H9 (cell line): ENCODE data around the gene SLC30A3. TPM values are rescaled to one million over a fixed set of nuclear protein-coding genes. Genes with fewer than 3 reads are reported as not detected.

ENCODE experiments used
- DNase-seq: peaks from one replicate; pipeline ENCODE4 v3.0.0-alpha.2; 2017
- H2AFZ ChIP-seq: one replicate; pipeline ENCODE4 v1.6.1; 2013; ENCODE audit warnings: mild to moderate bottlenecking, low read length, control low read depth, moderate library complexity
- H2AK5ac ChIP-seq: 2 replicates; pipeline ENCODE4 v1.6.1; 2013; ENCODE audit warnings: low read length, control low read depth, mixed read lengths; ENCODE audit not compliant: insufficient read length
- H2BK120ac ChIP-seq: one replicate; pipeline ENCODE4 v1.6.1; 2013; ENCODE audit warnings: low read depth, mild to moderate bottlenecking, low read length, control low read depth, inconsistent platforms; ENCODE audit not compliant: poor library complexity, severe bottlenecking
- H2BK12ac ChIP-seq: 2 replicates; pipeline ENCODE4 v1.6.1; 2013; ENCODE audit warnings: low read length, control low read depth, mixed read lengths, low read depth; ENCODE audit not compliant: insufficient read length
- H2BK15ac ChIP-seq: 2 replicates; pipeline ENCODE4 v1.6.1; 2013; ENCODE audit warnings: low read depth, low read length, control low read depth
- H2BK20ac ChIP-seq: one replicate; pipeline ENCODE4 v1.6.1; 2013; ENCODE audit warnings: low read depth, mild to moderate bottlenecking, low read length, control low read depth, inconsistent platforms; ENCODE audit not compliant: poor library complexity, severe bottlenecking
- H2BK5ac ChIP-seq: 2 replicates; pipeline ENCODE4 v1.6.1; 2013; ENCODE audit warnings: low read length, control low read depth, mixed read lengths; ENCODE audit not compliant: insufficient read length
- H3K14ac ChIP-seq: 2 replicates; pipeline ENCODE4 v1.6.1; 2013; ENCODE audit warnings: low read length, control low read depth; ENCODE audit not compliant: insufficient read depth
- H3K18ac ChIP-seq: 2 replicates; pipeline ENCODE4 v1.6.1; 2013; ENCODE audit warnings: low read depth, mild to moderate bottlenecking, mixed read lengths, low read length, control low read depth; ENCODE audit not compliant: insufficient read length
- H3K23ac ChIP-seq: 2 replicates; pipeline ENCODE4 v1.6.1; 2013; ENCODE audit warnings: low read length, control low read depth, mixed read lengths, low read depth; ENCODE audit not compliant: insufficient read length
- H3K23me2 ChIP-seq: 2 replicates; pipeline ENCODE4 v1.6.1; 2013; ENCODE audit warnings: low read depth, mild to moderate bottlenecking, mixed read lengths, low read length, control low read depth; ENCODE audit not compliant: insufficient read length, poor library complexity, severe bottlenecking
- H3K27ac ChIP-seq: 2 replicates; pipeline ENCODE4 v1.5.1; 2013; ENCODE audit warnings: low read length, control low read depth, mixed read lengths, low read depth; ENCODE audit not compliant: insufficient read length
- H3K27me3 ChIP-seq: 2 replicates; pipeline ENCODE4 v1.6.1; 2013; ENCODE audit warnings: low read length, control low read depth, inconsistent platforms; ENCODE audit not compliant: insufficient read depth
- H3K4ac ChIP-seq: 2 replicates; pipeline ENCODE4 v1.6.1; 2013; ENCODE audit warnings: low read depth, mild to moderate bottlenecking, control low read depth, inconsistent platforms, low read length, moderate library complexity
- H3K4me1 ChIP-seq: 2 replicates; pipeline ENCODE4 v1.6.1; 2013; ENCODE audit warnings: low read length, control low read depth, inconsistent platforms; ENCODE audit not compliant: insufficient read depth
- H3K4me2 ChIP-seq: 2 replicates; pipeline ENCODE4 v1.6.1; 2013; ENCODE audit warnings: low read length, control low read depth, mixed read lengths; ENCODE audit not compliant: insufficient read length, insufficient read depth
- H3K56ac ChIP-seq: 2 replicates; pipeline ENCODE4 v1.6.1; 2013; ENCODE audit warnings: low read depth, mild to moderate bottlenecking, mixed read lengths, low read length, control low read depth; ENCODE audit not compliant: insufficient read length
- H3K79me1 ChIP-seq: 2 replicates; pipeline ENCODE4 v1.6.1; 2013; ENCODE audit warnings: low read depth, mild to moderate bottlenecking, moderate library complexity, low read length, control low read depth, inconsistent platforms; ENCODE audit not compliant: insufficient read depth, poor library complexity, severe bottlenecking
- H3K79me2 ChIP-seq: 2 replicates; pipeline ENCODE4 v1.6.1; 2013; ENCODE audit warnings: low read length, control low read depth, inconsistent platforms; ENCODE audit not compliant: insufficient read depth
- H3K9ac ChIP-seq: 2 replicates; pipeline ENCODE4 v1.6.1; 2013; ENCODE audit warnings: low read length, control low read depth, mixed read lengths; ENCODE audit not compliant: insufficient read length; ENCODE audit errors: extremely low read depth
- H3K9me3 ChIP-seq: one replicate; pipeline ENCODE4 v1.6.1; 2013; ENCODE audit warnings: low read depth, low read length, inconsistent platforms; ENCODE audit not compliant: control insufficient read depth
- H3T11ph ChIP-seq: one replicate; pipeline ENCODE4 v1.6.1; 2013; ENCODE audit warnings: mild to moderate bottlenecking, low read length, control low read depth, inconsistent platforms
- H4K20me1 ChIP-seq: one replicate; pipeline ENCODE4 v1.6.1; 2013; ENCODE audit not compliant: control insufficient read depth, insufficient read length, insufficient read depth
- H4K5ac ChIP-seq: 2 replicates; pipeline ENCODE4 v1.6.1; 2013; ENCODE audit warnings: low read depth, mild to moderate bottlenecking, mixed read lengths, low read length, control low read depth; ENCODE audit not compliant: insufficient read length
- H4K8ac ChIP-seq: replicated peaks from 2 replicates; pipeline ENCODE4 v1.6.1; 2013; ENCODE audit warnings: low read length, control low read depth, mixed read lengths, low read depth; ENCODE audit not compliant: insufficient read length
- H4K91ac ChIP-seq: 2 replicates; pipeline ENCODE4 v1.6.1; 2013; ENCODE audit warnings: low read depth, mild to moderate bottlenecking, moderate library complexity, mixed read lengths, low read length, control low read depth; ENCODE audit not compliant: insufficient read length
- H3K27ac Mint-ChIP-seq, 3 experiments: 2 replicates in 2 of 3; 3 replicates in 1 of 3; pipeline ENCODE4 v1.8.0; 2020 to 2021; ENCODE audit warnings: mixed read lengths in 3 of 3, mild to moderate bottlenecking in 1 of 3, moderate library complexity in 1 of 3
- H3K27me3 Mint-ChIP-seq: 2 replicates; pipeline ENCODE4 v1.8.0; 2021; ENCODE audit warnings: low read depth, mild to moderate bottlenecking, moderate library complexity, mixed read lengths
- H3K36me3 Mint-ChIP-seq, 3 experiments: 2 replicates in 2 of 3; 3 replicates in 1 of 3; pipeline ENCODE4 v1.8.0; 2020 to 2021; ENCODE audit warnings: low read depth in 3 of 3, mixed read lengths in 3 of 3; ENCODE audit not compliant: insufficient read depth in 1 of 3
- H3K4me1 Mint-ChIP-seq, 2 experiments: 2 replicates each; pipeline ENCODE4 v1.8.0; 2020; ENCODE audit warnings: mixed read lengths in 2 of 2
- H3K4me3 Mint-ChIP-seq, 2 experiments: 2 replicates in 1 of 2; 3 replicates in 1 of 2; pipeline ENCODE4 v1.8.0; 2020 to 2021; ENCODE audit warnings: mild to moderate bottlenecking in 2 of 2, mixed read lengths in 2 of 2, moderate library complexity in 1 of 2
- H3K9me3 Mint-ChIP-seq, 2 experiments: 2 replicates in 1 of 2; 3 replicates in 1 of 2; pipeline ENCODE4 v1.8.0; 2020; ENCODE audit warnings: mild to moderate bottlenecking in 2 of 2, mixed read lengths in 2 of 2, moderate library complexity in 1 of 2
- WGBS: extraction: QIAGEN DNeasy Blood & Tissue Kit; methylation state at CpG from one replicate; pipeline ENCODE4 v1.1.7; 2013; ENCODE audit warnings: missing lambda C conversion rate, low lambda C conversion rate, mixed read lengths; ENCODE audit not compliant: insufficient read length; ENCODE audit errors: extremely low coverage; 5-methylcytosine and 5-hydroxymethylcytosine counted together
- total RNA-seq: library from RNA; stranded (reverse); gene quantifications from 2 replicates; pipeline ENCODE4 v1.2.1, GENCODE V29; 2021
- TF ChIP-seq, protein P1 (sequence below): fragments of 200-600 bp; sonication (generic); conservative IDR thresholded peaks from 3 replicates; pipeline ENCODE4 v1.8.0; 2021; ENCODE audit warnings: antibody characterized with exemption, mild to moderate bottlenecking

SLC30A3 gene
- total RNA-seq, 1 experiment from 2014 or later, result 2.5 TPM

DNA sequence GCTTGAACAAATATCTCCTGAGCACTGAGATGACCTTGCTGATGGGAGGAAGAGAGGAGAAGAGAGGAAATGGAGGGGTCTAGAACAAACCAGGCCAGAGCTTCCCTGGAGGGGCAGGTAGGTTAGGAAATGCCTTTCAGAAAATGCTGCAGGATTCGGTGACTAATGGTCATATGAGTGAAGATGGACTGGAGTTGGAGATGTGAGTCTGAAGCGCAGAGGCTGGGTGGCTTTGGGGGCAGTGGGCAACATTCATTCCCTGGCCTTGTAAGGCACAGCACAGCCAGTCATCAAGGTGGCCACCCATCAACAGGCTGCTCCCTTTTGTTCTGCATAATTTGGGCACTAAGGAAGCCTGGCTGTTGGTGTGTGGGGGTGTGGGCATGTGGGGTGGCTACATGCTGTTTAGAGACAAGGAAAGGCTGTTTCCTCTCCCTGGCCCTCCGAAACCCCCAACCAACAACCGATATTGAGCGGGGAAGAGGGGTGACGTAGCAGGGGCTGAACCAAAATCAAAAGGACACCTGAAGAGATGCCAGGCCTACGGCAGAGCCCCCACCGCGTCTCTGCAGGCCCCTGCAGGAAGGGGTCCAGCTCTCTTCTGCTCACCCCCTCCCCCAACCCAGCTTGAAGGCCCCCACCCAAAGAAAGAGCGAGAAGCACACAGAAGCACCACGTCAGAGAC, 1.5 kb downstream of the SLC30A3 start:
- H3K4me1 ChIP-seq, result no peaks in the 10 kb centered on the region; the same call in 1 of the 2 replicates
- H2BK15ac ChIP-seq, result no peak overlapping the region
- H3K23me2 ChIP-seq, result peaks cover 20% of the 10 kb centered on the region
- H2BK12ac ChIP-seq, result no peak overlapping the region
- peak overlapping the region; percentile 46 for H3K4me2 ChIP-seq
- H2AFZ ChIP-seq, result no peak overlapping the region
- no peak overlapping the region for H3K18ac ChIP-seq
- no peak for DNase-seq
- TF ChIP-seq, protein P1, sequence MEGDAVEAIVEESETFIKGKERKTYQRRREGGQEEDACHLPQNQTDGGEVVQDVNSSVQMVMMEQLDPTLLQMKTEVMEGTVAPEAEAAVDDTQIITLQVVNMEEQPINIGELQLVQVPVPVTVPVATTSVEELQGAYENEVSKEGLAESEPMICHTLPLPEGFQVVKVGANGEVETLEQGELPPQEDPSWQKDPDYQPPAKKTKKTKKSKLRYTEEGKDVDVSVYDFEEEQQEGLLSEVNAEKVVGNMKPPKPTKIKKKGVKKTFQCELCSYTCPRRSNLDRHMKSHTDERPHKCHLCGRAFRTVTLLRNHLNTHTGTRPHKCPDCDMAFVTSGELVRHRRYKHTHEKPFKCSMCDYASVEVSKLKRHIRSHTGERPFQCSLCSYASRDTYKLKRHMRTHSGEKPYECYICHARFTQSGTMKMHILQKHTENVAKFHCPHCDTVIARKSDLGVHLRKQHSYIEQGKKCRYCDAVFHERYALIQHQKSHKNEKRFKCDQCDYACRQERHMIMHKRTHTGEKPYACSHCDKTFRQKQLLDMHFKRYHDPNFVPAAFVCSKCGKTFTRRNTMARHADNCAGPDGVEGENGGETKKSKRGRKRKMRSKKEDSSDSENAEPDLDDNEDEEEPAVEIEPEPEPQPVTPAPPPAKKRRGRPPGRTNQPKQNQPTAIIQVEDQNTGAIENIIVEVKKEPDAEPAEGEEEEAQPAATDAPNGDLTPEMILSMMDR, result no peak
- H3K4ac ChIP-seq, result no peak overlapping the region
- H3K9ac ChIP-seq, result no peak overlapping the region
- H2BK5ac ChIP-seq, result no peak overlapping the region
- H3K27me3 ChIP-seq, result peaks cover 36% of the 10 kb centered on the region; the same call in 1 of the 2 replicates
- H3K79me2 ChIP-seq, result no peaks in the 10 kb centered on the region
- H3K56ac ChIP-seq, result no peak overlapping the region
- H3K27ac ChIP-seq, result no peak overlapping the region
- H4K91ac ChIP-seq, result no peak overlapping the region
- no peak overlapping the region for H3K23ac ChIP-seq
- H3K79me1 ChIP-seq, result no peaks in the 10 kb centered on the region
- H2BK120ac ChIP-seq, result no peak overlapping the region
- no peaks in the 10 kb centered on the region; a peak in 2 of 5 replicates for H3K9me3 Mint-ChIP-seq
- peaks cover 54% of the 10 kb centered on the region for H3K27me3 Mint-ChIP-seq
- H3K4me3 Mint-ChIP-seq, result peak overlapping the region; percentile 58 to 88
- H3K4me1 Mint-ChIP-seq, result peaks cover 27 to 29% of the 10 kb centered on the region in 2 experiments
- no peak overlapping the region for H3T11ph ChIP-seq
- no peaks in the 10 kb centered on the region for H4K20me1 ChIP-seq
- no peak overlapping the region for H4K8ac ChIP-seq
- H3K9me3 ChIP-seq, result no peaks in the 10 kb centered on the region
- no peak overlapping the region for H4K5ac ChIP-seq
- H3K14ac ChIP-seq, result no peak overlapping the region
- no CpG with 5 or more reads among the region's 11 CpGs for WGBS
- no peaks in the 10 kb centered on the region; a peak in 2 of 7 replicates for H3K36me3 Mint-ChIP-seq
- no peak overlapping the region for H3K27ac Mint-ChIP-seq
- H2BK20ac ChIP-seq, result no peak overlapping the region
- no peak overlapping the region for H2AK5ac ChIP-seq
